ENCODE results near the gene RAB17.

Gene RAB17

GRCh38 chr2:237575869-237576862, 14.4 kb downstream of the RAB17 start:
- no peaks in the 10 kb centered on the region for H3K27me3 ChIP-seq (ENCODE audit: control insufficient read depth, insufficient read depth, low read length)
- H3K9ac ChIP-seq, result no peak overlapping the region
- no peak overlapping the region for H3K4me2 ChIP-seq (ENCODE audit: low read length)
- H3K9me3 ChIP-seq (ENCODE audit: control insufficient read depth, low read length), result no peaks in the 10 kb centered on the region
- no peak overlapping the region for H3K4me3 ChIP-seq (ENCODE audit: low read depth, low read length)
- TF ChIP-seq, protein P1, sequence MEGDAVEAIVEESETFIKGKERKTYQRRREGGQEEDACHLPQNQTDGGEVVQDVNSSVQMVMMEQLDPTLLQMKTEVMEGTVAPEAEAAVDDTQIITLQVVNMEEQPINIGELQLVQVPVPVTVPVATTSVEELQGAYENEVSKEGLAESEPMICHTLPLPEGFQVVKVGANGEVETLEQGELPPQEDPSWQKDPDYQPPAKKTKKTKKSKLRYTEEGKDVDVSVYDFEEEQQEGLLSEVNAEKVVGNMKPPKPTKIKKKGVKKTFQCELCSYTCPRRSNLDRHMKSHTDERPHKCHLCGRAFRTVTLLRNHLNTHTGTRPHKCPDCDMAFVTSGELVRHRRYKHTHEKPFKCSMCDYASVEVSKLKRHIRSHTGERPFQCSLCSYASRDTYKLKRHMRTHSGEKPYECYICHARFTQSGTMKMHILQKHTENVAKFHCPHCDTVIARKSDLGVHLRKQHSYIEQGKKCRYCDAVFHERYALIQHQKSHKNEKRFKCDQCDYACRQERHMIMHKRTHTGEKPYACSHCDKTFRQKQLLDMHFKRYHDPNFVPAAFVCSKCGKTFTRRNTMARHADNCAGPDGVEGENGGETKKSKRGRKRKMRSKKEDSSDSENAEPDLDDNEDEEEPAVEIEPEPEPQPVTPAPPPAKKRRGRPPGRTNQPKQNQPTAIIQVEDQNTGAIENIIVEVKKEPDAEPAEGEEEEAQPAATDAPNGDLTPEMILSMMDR (IDR thresholded peaks at IDR 0.05), result no peak
- no peak overlapping the region for H2AFZ ChIP-seq
- H3K79me2 ChIP-seq, result peaks cover 12% of the 10 kb centered on the region
- peaks cover 16% of the 10 kb centered on the region for H3K4me1 ChIP-seq
- H3K36me3 ChIP-seq (ENCODE audit: control insufficient read depth, insufficient read depth, low read length), result no peaks in the 10 kb centered on the region
- H3K27ac ChIP-seq, result no peak overlapping the region

DNA sequence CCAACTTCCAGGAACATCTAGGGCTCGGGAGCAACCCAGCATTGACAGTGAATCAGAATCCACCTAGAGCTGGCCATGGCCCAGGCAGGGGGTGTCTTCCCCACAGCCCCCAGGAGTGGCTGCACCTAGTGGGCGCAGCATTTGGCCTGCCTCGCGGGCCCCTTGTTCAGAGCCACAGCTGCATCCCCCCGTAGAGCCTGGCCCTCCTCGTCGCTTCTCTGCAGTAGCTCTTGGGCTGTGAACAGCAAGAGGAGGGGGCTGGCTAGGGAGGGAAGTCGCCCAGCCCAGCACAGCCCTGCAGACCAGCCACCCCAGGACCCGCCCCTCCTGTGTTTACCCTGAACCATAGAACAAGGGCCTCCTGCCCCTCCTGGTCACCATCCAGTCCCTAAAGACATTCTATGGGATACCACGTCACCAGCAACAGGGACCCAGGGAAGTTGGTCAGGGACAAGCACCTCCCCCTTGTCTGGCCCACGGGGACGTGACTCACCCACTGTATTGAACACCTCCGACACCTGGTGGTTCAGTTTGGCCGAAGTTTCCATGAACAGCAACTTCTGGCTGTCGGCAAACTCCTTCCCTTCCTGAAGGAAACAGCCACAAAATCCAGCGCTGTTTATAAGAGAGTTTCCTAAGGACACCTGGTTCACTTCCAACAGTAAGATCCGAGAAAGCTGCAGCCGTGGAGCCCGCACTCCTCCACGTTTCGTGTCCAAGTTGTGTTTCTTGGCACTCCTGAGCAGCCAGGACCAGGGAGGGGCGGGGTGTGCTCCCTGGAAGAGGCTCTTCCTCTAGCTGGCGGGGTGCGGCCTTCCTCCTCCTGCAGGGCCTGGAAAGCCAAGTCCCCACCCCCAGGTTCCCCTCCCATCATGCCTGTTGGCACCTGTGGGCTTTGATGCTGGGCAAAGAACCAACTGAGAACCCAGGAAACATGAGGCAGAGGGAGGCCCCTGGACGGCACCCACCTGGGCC, 15.4 kb downstream of the RAB17 start:
- Histone ChIP-seq H3K27me3 (ENCODE audit: control insufficient read depth, insufficient read depth, low read length) (no peaks in the 10 kb centered on the region), H3K79me2 (peaks cover 6% of the 10 kb centered on the region), H3K9me3 (ENCODE audit: control insufficient read depth, low read length) (no peaks in the 10 kb centered on the region), H3K27ac (no peak overlapping the region), H3K4me2 (ENCODE audit: low read length) (no peak overlapping the region), H3K4me1 (peaks cover 16% of the 10 kb centered on the region), H3K4me3 (ENCODE audit: low read depth, low read length) (no peak overlapping the region), H3K9ac (no peak overlapping the region), H3K36me3 (ENCODE audit: control insufficient read depth, insufficient read depth, low read length) (no peaks in the 10 kb centered on the region), H2AFZ (no peak overlapping the region)
- TF ChIP-seq, protein P1 (IDR thresholded peaks at IDR 0.05), result no peak

DNA sequence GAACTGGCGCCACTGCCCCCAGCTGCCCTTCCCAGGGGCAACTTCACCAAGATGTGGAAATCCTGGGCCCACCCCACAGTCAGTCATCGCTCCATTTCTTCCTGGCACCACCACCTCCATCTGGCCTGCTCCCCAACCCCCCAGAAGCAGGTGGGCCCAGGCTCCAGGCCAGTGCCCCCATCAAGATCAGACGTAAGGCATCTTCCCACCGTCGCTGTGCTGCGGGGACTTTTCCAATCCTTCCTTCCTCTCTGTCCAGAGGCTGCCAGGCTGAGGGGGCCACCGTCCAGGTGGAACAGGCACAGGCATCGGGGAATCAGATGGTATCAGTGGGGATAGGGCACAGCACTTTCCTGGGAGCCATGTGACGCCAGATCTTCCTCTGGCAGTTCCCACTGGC, 16.1 kb downstream of the RAB17 start:
- no peaks in the 10 kb centered on the region for H3K27me3 ChIP-seq (ENCODE audit: control insufficient read depth, insufficient read depth, low read length)
- H3K79me2 ChIP-seq, result peaks cover 6% of the 10 kb centered on the region
- peaks cover 16% of the 10 kb centered on the region for H3K4me1 ChIP-seq
- H3K4me3 ChIP-seq (ENCODE audit: low read depth, low read length), result no peak overlapping the region
- TF ChIP-seq, protein P1 (IDR thresholded peaks at IDR 0.05), result no peak
- no peak overlapping the region for H3K9ac ChIP-seq
- H2AFZ ChIP-seq, result no peak overlapping the region
- H3K9me3 ChIP-seq (ENCODE audit: control insufficient read depth, low read length), result no peaks in the 10 kb centered on the region
- H3K27ac ChIP-seq, result no peak overlapping the region
- H3K36me3 ChIP-seq (ENCODE audit: control insufficient read depth, insufficient read depth, low read length), result no peaks in the 10 kb centered on the region
- no peak overlapping the region for H3K4me2 ChIP-seq (ENCODE audit: low read length)

- H3K9ac ChIP-seq, result no peak overlapping the region
- no peak overlapping the region for H3K4me2 ChIP-seq (ENCODE audit: low read length)
- no peaks in the 10 kb centered on the region for H3K36me3 ChIP-seq (ENCODE audit: control insufficient read depth, insufficient read depth, low read length)
- TF ChIP-seq, protein P1 (IDR thresholded peaks at IDR 0.05), result no peak
- no peak overlapping the region for H3K27ac ChIP-seq
- H3K79me2 ChIP-seq, result peaks cover 6% of the 10 kb centered on the region
- peaks cover 16% of the 10 kb centered on the region for H3K4me1 ChIP-seq
- H2AFZ ChIP-seq, result no peak overlapping the region
- H3K27me3 ChIP-seq (ENCODE audit: control insufficient read depth, insufficient read depth, low read length), result no peaks in the 10 kb centered on the region
- H3K9me3 ChIP-seq (ENCODE audit: control insufficient read depth, low read length), result no peaks in the 10 kb centered on the region
- no peak overlapping the region for H3K4me3 ChIP-seq (ENCODE audit: low read depth, low read length)
Observed at GRCh38 chr2:237573721-237574415, 16.7 kb downstream of the RAB17 start.

Measured in parathyroid adenoma (tissue), 2 donors.